ENCODE measurements around the gene ATP9A.

ATP9A gene

GRCh38 chr20:51667491-51667890, 100.7 kb downstream of the ATP9A start:
- Histone ChIP-seq H3K4me3 (ENCODE audit: low read depth, low read length) (no peak overlapping the region), H3K27me3 (replicated peaks) (no peaks in the 10 kb centered on the region), H3K36me3 (replicated peaks) (peaks cover 2% of the 10 kb centered on the region), H3K27ac (no peak overlapping the region)
- in situ Hi-C loops (cut with HindIII; ENCODE audit: low pct_ligation_motif_present, low sequenced_read_pairs): no loop called here
- TF ChIP-seq CTCF (IDR thresholded peaks at IDR 0.05; ENCODE audit: low read depth, low read length, missing control alignments): no peak
- DNase-seq: no peak

GRCh38 chr20:51667002-51667408, 101.2 kb downstream of the ATP9A start:
- Histone ChIP-seq H3K36me3 (replicated peaks) (peaks cover 2% of the 10 kb centered on the region), H3K4me3 (ENCODE audit: low read depth, low read length) (no peak overlapping the region), H3K27ac (no peak overlapping the region), H3K27me3 (replicated peaks) (no peaks in the 10 kb centered on the region)
- in situ Hi-C loops (cut with HindIII; ENCODE audit: low pct_ligation_motif_present, low sequenced_read_pairs): no loop called here
- TF ChIP-seq CTCF (IDR thresholded peaks at IDR 0.05; ENCODE audit: low read depth, low read length, missing control alignments): no peak
- no peak for DNase-seq

- TF ChIP-seq CTCF (IDR thresholded peaks at IDR 0.05; ENCODE audit: low read depth, low read length, missing control alignments): no peak
- H3K36me3 ChIP-seq (replicated peaks): peaks cover 2% of the 10 kb centered on the region
- no peaks in the 10 kb centered on the region for H3K27me3 ChIP-seq (replicated peaks)
- DNase-seq: no peak
- in situ Hi-C loops (cut with HindIII; ENCODE audit: low pct_ligation_motif_present, low sequenced_read_pairs): no loop called here
- H3K27ac ChIP-seq: no peak overlapping the region
- no peak overlapping the region for H3K4me3 ChIP-seq (ENCODE audit: low read depth, low read length)
Measured at GRCh38 chr20:51666126-51666525, 102.1 kb downstream of the ATP9A start.

- Histone ChIP-seq H3K27me3 (replicated peaks) (no peaks in the 10 kb centered on the region), H3K36me3 (replicated peaks) (peaks cover 1% of the 10 kb centered on the region), H3K27ac (no peak overlapping the region), H3K4me3 (ENCODE audit: low read depth, low read length) (no peak overlapping the region)
- no peak for TF ChIP-seq CTCF (IDR thresholded peaks at IDR 0.05; ENCODE audit: low read depth, low read length, missing control alignments)
- in situ Hi-C loops (cut with HindIII; ENCODE audit: low pct_ligation_motif_present, low sequenced_read_pairs): no loop called here
- DNase-seq: no peak
Measured at GRCh38 chr20:51665543-51666118, 102.6 kb downstream of the ATP9A start.

GRCh38 chr20:51661609-51662178, 106.5 kb downstream of the ATP9A start:
- in situ Hi-C loops (cut with HindIII; ENCODE audit: low pct_ligation_motif_present, low sequenced_read_pairs): no loop called here
- TF ChIP-seq CTCF (IDR thresholded peaks at IDR 0.05; ENCODE audit: low read depth, low read length, missing control alignments): no peak
- H3K36me3 ChIP-seq (replicated peaks): peaks cover under 1% of the 10 kb centered on the region

More at GRCh38 chr20:51661609-51662178, 106.5 kb downstream of the ATP9A start:
- no peak overlapping the region for H3K4me3 ChIP-seq (ENCODE audit: low read depth, low read length)
- DNase-seq: no peak
- H3K27me3 ChIP-seq (replicated peaks): no peaks in the 10 kb centered on the region
- no peak overlapping the region for H3K27ac ChIP-seq
